Stimulated activated effector memory CD8-positive, alpha-beta T cell treated with anti-CD3 and anti-CD28 coated beads, Interleukin-12 subunit alpha, Interleukin-12 subunit beta, amount 100 ng/mL, for 72 hours (primary cell): ENCODE measurements around the gene CLIC4.
"Not testable (repeated sequence)": the region's sequence is repeated elsewhere in the genome, so short reads cannot be mapped to it uniquely, and the experiment has no call there.

Source experiments
- ATAC-seq: fragments of 150-1000 bp; cut with Tn5 transposase; 2 replicates; pipeline ENCODE4 v1.10.0; 2021
- DNase-seq, 2 donors: peaks; one replicate each; pipeline ENCODE4 v3.0.0; 2021 to 2022; ENCODE audit warnings: low spot score in 2 of 2
- H3K27ac Mint-ChIP-seq: one replicate; pipeline ENCODE4 v1.8.0; 2022; ENCODE audit warnings: mild to moderate bottlenecking, mixed read lengths
- H3K36me3 Mint-ChIP-seq: one replicate; pipeline ENCODE4 v1.8.0; 2022; ENCODE audit warnings: mild to moderate bottlenecking, mixed read lengths
- H3K4me1 Mint-ChIP-seq: one replicate; pipeline ENCODE4 v1.8.0; 2022; ENCODE audit warnings: mixed read lengths
- H3K4me3 Mint-ChIP-seq: one replicate; pipeline ENCODE4 v1.8.0; 2022; ENCODE audit warnings: mild to moderate bottlenecking, mixed read lengths
- H3K9me3 Mint-ChIP-seq: one replicate; pipeline ENCODE4 v1.8.0; 2022; ENCODE audit warnings: mixed read lengths

Gene CLIC4

GRCh38 chr1:24874056-24874455 lies 128.8 kb downstream of the CLIC4 start:
- DNase-seq = no peak
- Mint-ChIP-seq H3K9me3 (no peaks in the 10 kb centered on the region), H3K36me3 (no peaks in the 10 kb centered on the region), H3K4me1 (peaks cover 14% of the 10 kb centered on the region), H3K4me3 (no peak overlapping the region), H3K27ac (no peak overlapping the region)
- no peak for ATAC-seq

- H3K9me3 Mint-ChIP-seq = no peaks in the 10 kb centered on the region
- no peak overlapping the region for H3K27ac Mint-ChIP-seq
- no peak for ATAC-seq
- no peak overlapping the region for H3K4me3 Mint-ChIP-seq
- no peak for DNase-seq
- H3K4me1 Mint-ChIP-seq = peaks cover 14% of the 10 kb centered on the region
- H3K36me3 Mint-ChIP-seq = no peaks in the 10 kb centered on the region
Observed at GRCh38 chr1:24874611-24875234, 129.5 kb downstream of the CLIC4 start.

- H3K4me3 Mint-ChIP-seq = no peak overlapping the region
- H3K4me1 Mint-ChIP-seq = peaks cover 14% of the 10 kb centered on the region
- ATAC-seq = no peak
- H3K27ac Mint-ChIP-seq = no peak overlapping the region
- no peaks in the 10 kb centered on the region for H3K36me3 Mint-ChIP-seq
- no peak for DNase-seq
- H3K9me3 Mint-ChIP-seq = no peaks in the 10 kb centered on the region
Observed at GRCh38 chr1:24875257-24875656, 130.0 kb downstream of the CLIC4 start.

GRCh38 chr1:24875991-24876506 lies 130.8 kb downstream of the CLIC4 start:
- no peak for DNase-seq
- no peak for ATAC-seq
- H3K36me3 Mint-ChIP-seq = no peaks in the 10 kb centered on the region
- H3K27ac Mint-ChIP-seq = no peak overlapping the region
- H3K9me3 Mint-ChIP-seq = no peaks in the 10 kb centered on the region
- no peak overlapping the region for H3K4me3 Mint-ChIP-seq
- peaks cover 8% of the 10 kb centered on the region for H3K4me1 Mint-ChIP-seq

GRCh38 chr1:24878045-24878444 lies 132.8 kb downstream of the CLIC4 start:
- no peak overlapping the region for H3K27ac Mint-ChIP-seq
- H3K4me1 Mint-ChIP-seq = no peaks in the 10 kb centered on the region
- H3K4me3 Mint-ChIP-seq = no peak overlapping the region
- no peaks in the 10 kb centered on the region for H3K36me3 Mint-ChIP-seq
- DNase-seq (no peak), ATAC-seq (no peak)
- peaks cover under 1% of the 10 kb centered on the region for H3K9me3 Mint-ChIP-seq

GRCh38 chr1:24878775-24879742 lies 133.8 kb downstream of the CLIC4 start:
- Mint-ChIP-seq H3K9me3 (peaks cover 9% of the 10 kb centered on the region), H3K4me3 (no peak overlapping the region), H3K36me3 (no peaks in the 10 kb centered on the region), H3K4me1 (no peaks in the 10 kb centered on the region), H3K27ac (no peak overlapping the region)
- DNase-seq (no peak), ATAC-seq (no peak)

GRCh38 chr1:24881034-24881433 lies 135.8 kb downstream of the CLIC4 start:
- Mint-ChIP-seq H3K9me3 (peaks cover 15% of the 10 kb centered on the region), H3K4me1 (no peaks in the 10 kb centered on the region), H3K4me3 (no peak overlapping the region), H3K36me3 (peaks cover 6% of the 10 kb centered on the region), H3K27ac (no peak overlapping the region)
- DNase-seq = no peak
- ATAC-seq = no peak

GRCh38 chr1:24884751-24885150 lies 139.5 kb downstream of the CLIC4 start:
- ATAC-seq (no peak), DNase-seq (no peak)
- Mint-ChIP-seq H3K36me3 (peaks cover 6% of the 10 kb centered on the region), H3K4me3 (no peak overlapping the region), H3K27ac (no peak overlapping the region), H3K9me3 (peaks cover 15% of the 10 kb centered on the region), H3K4me1 (no peaks in the 10 kb centered on the region)

- Mint-ChIP-seq H3K9me3 (peaks cover 15% of the 10 kb centered on the region), H3K4me3 (no peak overlapping the region), H3K36me3 (peaks cover 13% of the 10 kb centered on the region), H3K27ac (no peak overlapping the region), H3K4me1 (no peaks in the 10 kb centered on the region)
- ATAC-seq (no peak), DNase-seq (no peak)
Observed at GRCh38 chr1:24886241-24886640, 141.0 kb downstream of the CLIC4 start.

GRCh38 chr1:24888061-24888970 lies 143.1 kb downstream of the CLIC4 start:
- H3K27ac Mint-ChIP-seq = no peak overlapping the region
- H3K36me3 Mint-ChIP-seq = peaks cover 22% of the 10 kb centered on the region
- ATAC-seq = no peak
- no peaks in the 10 kb centered on the region for H3K4me1 Mint-ChIP-seq
- H3K4me3 Mint-ChIP-seq = no peak overlapping the region
- peaks cover 20% of the 10 kb centered on the region for H3K9me3 Mint-ChIP-seq
- no peak for DNase-seq

- Mint-ChIP-seq H3K36me3 (peaks cover 23% of the 10 kb centered on the region), H3K4me3 (no peak overlapping the region), H3K4me1 (no peaks in the 10 kb centered on the region), H3K27ac (no peak overlapping the region), H3K9me3 (peaks cover 14% of the 10 kb centered on the region)
- no peak for ATAC-seq
- DNase-seq = no peak
Observed at GRCh38 chr1:24888971-24889676, 143.9 kb downstream of the CLIC4 start.

- no peak for DNase-seq
- Mint-ChIP-seq H3K4me1 (no peaks in the 10 kb centered on the region), H3K4me3 (no peak overlapping the region), H3K27ac (no peak overlapping the region), H3K36me3 (peaks cover 24% of the 10 kb centered on the region), H3K9me3 (peaks cover 9% of the 10 kb centered on the region)
- ATAC-seq = no peak
Observed at GRCh38 chr1:24890887-24891286, 145.6 kb downstream of the CLIC4 start.

GRCh38 chr1:24891367-24891766 lies 146.1 kb downstream of the CLIC4 start:
- H3K36me3 Mint-ChIP-seq = peaks cover 29% of the 10 kb centered on the region
- not testable (repeated sequence) for H3K4me3 Mint-ChIP-seq, DNase-seq, H3K9me3 Mint-ChIP-seq, H3K4me1 Mint-ChIP-seq, ATAC-seq, H3K27ac Mint-ChIP-seq
